ENCODE data around the gene SYT17.

The SYT17 gene

DNA sequence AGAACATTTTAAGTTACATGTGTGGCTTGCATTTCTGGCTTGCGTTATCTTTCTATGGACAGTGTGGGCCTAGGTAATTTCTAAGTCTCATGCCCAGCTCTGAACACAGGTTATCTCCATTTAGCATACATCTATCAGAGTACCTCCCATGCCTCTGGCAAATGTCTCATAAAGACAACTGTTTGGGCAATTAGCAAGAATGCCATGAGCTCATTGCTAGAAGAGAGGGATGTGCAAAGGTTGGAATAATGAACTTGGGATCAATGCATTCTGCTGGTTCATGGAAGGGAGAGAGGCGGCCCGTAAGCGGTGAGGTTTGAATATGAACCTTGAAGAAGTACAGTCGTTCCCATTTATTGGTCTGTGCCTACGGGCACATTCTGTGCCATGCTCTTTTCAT is 14.4 kb downstream of the SYT17 start:
- no peak for TF ChIP-seq ZBTB7A (IDR thresholded peaks at IDR 0.05; ENCODE audit: low read depth)
- TF ChIP-seq RAD21 (IDR thresholded peaks at IDR 0.05; ENCODE audit: low read depth), result no peak
- no peak for TF ChIP-seq TAF1 (IDR thresholded peaks at IDR 0.05; ENCODE audit: low read depth)
- no peak for TF ChIP-seq NFIC (IDR thresholded peaks at IDR 0.05)
- TF ChIP-seq TCF12 (IDR thresholded peaks at IDR 0.05; ENCODE audit: low read depth), result no peak
- TF ChIP-seq CEBPB (IDR thresholded peaks at IDR 0.05), result no peak
- TF ChIP-seq EGR1 (IDR thresholded peaks at IDR 0.05), result no peak
- no peak for TF ChIP-seq YY1 (IDR thresholded peaks at IDR 0.05; ENCODE audit: low read depth)
- no peak for TF ChIP-seq EP300 (IDR thresholded peaks at IDR 0.05; ENCODE audit: borderline replicate concordance)
- TF ChIP-seq CREB1 (IDR thresholded peaks at IDR 0.05; ENCODE audit: low read depth), result no peak

DNA sequence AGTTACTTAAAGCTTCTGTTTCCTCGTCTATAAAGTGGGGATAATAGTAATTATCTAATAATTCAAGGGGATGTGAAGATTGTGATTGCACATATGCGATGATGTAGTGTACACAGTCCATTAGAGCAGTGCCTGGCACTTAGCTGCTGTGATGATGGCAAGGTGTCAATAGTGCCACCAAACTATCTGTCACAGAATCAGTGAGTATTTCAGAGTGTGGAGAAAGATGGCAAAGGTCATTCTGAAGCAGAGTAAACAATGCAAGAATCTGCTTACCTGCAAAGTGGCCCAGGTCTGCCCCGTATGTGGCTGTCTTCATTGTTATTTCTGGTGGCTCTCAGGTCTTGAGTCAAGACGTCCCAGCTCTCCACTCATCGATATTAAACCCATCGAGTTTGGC is 15.1 kb downstream of the SYT17 start:
- TF ChIP-seq YY1 (IDR thresholded peaks at IDR 0.05; ENCODE audit: low read depth) (no peak), EGR1 (IDR thresholded peaks at IDR 0.05) (no peak), RAD21 (IDR thresholded peaks at IDR 0.05; ENCODE audit: low read depth) (no peak), ZBTB7A (IDR thresholded peaks at IDR 0.05; ENCODE audit: low read depth) (no peak), CEBPB (IDR thresholded peaks at IDR 0.05) (no peak), TAF1 (IDR thresholded peaks at IDR 0.05; ENCODE audit: low read depth) (no peak)
- TF ChIP-seq, protein P1, sequence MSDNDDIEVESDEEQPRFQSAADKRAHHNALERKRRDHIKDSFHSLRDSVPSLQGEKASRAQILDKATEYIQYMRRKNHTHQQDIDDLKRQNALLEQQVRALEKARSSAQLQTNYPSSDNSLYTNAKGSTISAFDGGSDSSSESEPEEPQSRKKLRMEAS (IDR thresholded peaks at IDR 0.05), result no peak
- TF ChIP-seq, protein P2, sequence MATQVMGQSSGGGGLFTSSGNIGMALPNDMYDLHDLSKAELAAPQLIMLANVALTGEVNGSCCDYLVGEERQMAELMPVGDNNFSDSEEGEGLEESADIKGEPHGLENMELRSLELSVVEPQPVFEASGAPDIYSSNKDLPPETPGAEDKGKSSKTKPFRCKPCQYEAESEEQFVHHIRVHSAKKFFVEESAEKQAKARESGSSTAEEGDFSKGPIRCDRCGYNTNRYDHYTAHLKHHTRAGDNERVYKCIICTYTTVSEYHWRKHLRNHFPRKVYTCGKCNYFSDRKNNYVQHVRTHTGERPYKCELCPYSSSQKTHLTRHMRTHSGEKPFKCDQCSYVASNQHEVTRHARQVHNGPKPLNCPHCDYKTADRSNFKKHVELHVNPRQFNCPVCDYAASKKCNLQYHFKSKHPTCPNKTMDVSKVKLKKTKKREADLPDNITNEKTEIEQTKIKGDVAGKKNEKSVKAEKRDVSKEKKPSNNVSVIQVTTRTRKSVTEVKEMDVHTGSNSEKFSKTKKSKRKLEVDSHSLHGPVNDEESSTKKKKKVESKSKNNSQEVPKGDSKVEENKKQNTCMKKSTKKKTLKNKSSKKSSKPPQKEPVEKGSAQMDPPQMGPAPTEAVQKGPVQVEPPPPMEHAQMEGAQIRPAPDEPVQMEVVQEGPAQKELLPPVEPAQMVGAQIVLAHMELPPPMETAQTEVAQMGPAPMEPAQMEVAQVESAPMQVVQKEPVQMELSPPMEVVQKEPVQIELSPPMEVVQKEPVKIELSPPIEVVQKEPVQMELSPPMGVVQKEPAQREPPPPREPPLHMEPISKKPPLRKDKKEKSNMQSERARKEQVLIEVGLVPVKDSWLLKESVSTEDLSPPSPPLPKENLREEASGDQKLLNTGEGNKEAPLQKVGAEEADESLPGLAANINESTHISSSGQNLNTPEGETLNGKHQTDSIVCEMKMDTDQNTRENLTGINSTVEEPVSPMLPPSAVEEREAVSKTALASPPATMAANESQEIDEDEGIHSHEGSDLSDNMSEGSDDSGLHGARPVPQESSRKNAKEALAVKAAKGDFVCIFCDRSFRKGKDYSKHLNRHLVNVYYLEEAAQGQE (IDR thresholded peaks at IDR 0.05; ENCODE audit: low read depth), result no peak

DNA sequence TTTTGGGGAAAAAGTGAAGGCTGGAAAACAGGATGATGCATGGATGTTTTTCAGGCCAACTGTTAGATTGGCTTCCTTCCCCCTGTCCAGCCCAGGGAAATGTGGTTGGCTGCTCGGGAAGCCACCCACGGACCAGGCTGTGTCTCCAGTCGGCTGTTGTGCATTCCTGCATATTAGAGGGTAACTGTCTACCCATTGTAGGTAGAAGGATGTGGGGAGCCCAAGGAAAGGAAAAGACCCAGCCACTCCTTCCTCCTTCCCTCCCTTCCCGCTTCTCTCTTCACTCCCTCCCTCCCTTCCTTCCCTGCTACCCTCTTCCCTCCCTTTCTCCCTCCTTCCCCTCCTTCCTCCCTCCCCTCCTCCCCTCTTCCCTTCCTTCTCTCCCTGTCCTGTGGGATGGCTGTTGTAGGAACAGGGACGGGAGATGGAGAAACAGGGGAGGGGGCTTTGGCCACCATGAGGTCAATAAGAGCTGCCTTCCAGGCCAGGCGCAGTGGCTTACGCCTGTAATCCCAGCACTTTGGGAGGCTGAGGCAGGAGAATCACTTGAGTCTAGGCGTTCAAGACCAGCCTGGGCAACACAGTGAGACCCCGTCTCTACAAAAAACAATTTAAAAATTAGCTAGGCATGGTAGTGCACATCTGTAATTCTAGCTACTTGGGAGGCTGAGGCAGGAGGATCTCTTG is 16.9 kb downstream of the SYT17 start:
- TF ChIP-seq FOXM1 (IDR thresholded peaks at IDR 0.05; ENCODE audit: borderline replicate concordance, low read depth), result no peak
- no peak for TF ChIP-seq TAF1 (IDR thresholded peaks at IDR 0.05; ENCODE audit: low read depth)
- TF ChIP-seq RAD21 (IDR thresholded peaks at IDR 0.05; ENCODE audit: low read depth), result no peak
- no peak for TF ChIP-seq YY1 (IDR thresholded peaks at IDR 0.05; ENCODE audit: low read depth)
- no peak for TF ChIP-seq ZBTB7A (IDR thresholded peaks at IDR 0.05; ENCODE audit: low read depth)
- TF ChIP-seq, protein P3, sequence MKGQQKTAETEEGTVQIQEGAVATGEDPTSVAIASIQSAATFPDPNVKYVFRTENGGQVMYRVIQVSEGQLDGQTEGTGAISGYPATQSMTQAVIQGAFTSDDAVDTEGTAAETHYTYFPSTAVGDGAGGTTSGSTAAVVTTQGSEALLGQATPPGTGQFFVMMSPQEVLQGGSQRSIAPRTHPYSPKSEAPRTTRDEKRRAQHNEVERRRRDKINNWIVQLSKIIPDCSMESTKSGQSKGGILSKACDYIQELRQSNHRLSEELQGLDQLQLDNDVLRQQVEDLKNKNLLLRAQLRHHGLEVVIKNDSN (IDR thresholded peaks at IDR 0.05), result no peak
- TF ChIP-seq, protein P1 (IDR thresholded peaks at IDR 0.05), result no peak
- TF ChIP-seq CEBPB (IDR thresholded peaks at IDR 0.05), result no peak
- no peak for TF ChIP-seq EGR1 (IDR thresholded peaks at IDR 0.05)

DNA sequence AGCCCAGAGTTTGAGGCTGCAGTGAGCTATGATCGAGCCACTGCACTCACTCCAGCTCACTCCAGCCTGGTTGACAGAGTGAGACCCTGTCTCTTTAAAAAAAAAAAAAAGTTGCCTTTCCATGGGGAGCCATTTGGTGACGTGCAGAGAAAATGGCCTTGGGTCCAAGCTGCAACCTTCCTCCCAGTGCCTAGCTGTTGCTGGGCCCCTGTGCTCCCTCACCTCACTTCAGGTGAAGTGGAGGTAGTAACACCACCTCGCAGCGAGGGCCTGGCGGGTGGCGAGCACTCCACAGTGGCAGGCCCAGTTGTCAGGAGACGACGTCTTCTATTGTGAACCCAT is 17.4 kb downstream of the SYT17 start:
- TF ChIP-seq, protein P1 (IDR thresholded peaks at IDR 0.05), result no peak
- no peak for TF ChIP-seq EGR1 (IDR thresholded peaks at IDR 0.05)
- no peak for TF ChIP-seq RAD21 (IDR thresholded peaks at IDR 0.05; ENCODE audit: low read depth)

DNA sequence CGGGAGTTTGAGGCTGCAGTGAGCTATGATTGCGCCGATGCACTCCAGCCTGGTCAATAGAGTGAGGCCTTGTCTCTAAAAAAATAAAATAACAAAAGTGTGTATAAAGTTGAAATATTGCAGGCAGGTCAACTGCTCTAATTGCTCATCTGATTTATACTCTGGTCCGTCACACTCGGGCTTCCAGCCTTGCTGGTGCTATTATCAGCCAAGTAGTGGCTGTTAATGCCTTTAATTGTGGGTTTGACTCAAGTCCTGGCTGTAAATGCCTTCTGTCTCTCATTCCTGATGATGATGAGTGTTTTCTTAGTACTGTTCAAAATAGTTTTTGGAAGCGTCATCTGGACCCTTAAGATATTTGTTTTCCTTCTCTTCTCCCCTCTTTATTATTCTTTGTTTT is 18.4 kb downstream of the SYT17 start:
- TF ChIP-seq, protein P2 (IDR thresholded peaks at IDR 0.05; ENCODE audit: low read depth), result no peak
- TF ChIP-seq RAD21 (IDR thresholded peaks at IDR 0.05; ENCODE audit: low read depth) (no peak), NFIC (IDR thresholded peaks at IDR 0.05) (no peak), TEAD4 (IDR thresholded peaks at IDR 0.05) (no peak), YY1 (IDR thresholded peaks at IDR 0.05; ENCODE audit: low read depth) (no peak)
- TF ChIP-seq, protein P3 (IDR thresholded peaks at IDR 0.05), result no peak

DNA sequence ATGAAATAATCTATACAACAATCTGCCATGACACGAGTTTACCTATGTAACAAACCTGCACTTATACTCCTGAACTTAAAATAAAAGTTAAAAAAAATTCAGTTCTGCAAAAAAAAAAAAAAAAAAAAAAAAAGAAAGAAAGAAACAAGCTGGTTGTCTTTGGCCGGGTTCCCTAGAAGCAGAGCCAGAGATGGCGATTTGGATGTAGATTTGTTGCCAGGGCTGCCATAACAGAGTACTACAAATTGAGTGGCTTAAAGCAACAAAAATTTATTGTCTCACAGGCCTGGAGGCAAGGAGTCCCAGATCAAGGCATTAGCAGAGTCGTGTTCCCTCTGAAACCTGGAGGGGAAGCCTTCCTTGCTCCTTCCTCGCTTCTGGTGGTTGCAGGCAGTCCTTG is 20.4 kb downstream of the SYT17 start:
- TF ChIP-seq TAF1 (IDR thresholded peaks at IDR 0.05; ENCODE audit: low read depth) (no peak), TCF12 (IDR thresholded peaks at IDR 0.05; ENCODE audit: low read depth) (no peak), EP300 (IDR thresholded peaks at IDR 0.05; ENCODE audit: borderline replicate concordance) (no peak), YY1 (IDR thresholded peaks at IDR 0.05; ENCODE audit: low read depth) (no peak), RAD21 (IDR thresholded peaks at IDR 0.05; ENCODE audit: low read depth) (no peak), CEBPB (IDR thresholded peaks at IDR 0.05) (no peak), FOXM1 (IDR thresholded peaks at IDR 0.05; ENCODE audit: borderline replicate concordance, low read depth) (no peak), ZBTB7A (IDR thresholded peaks at IDR 0.05; ENCODE audit: low read depth) (no peak)
- TF ChIP-seq, protein P2 (IDR thresholded peaks at IDR 0.05; ENCODE audit: low read depth), result no peak
- TF ChIP-seq, protein P3 (IDR thresholded peaks at IDR 0.05), result no peak
- TF ChIP-seq, protein P1 (IDR thresholded peaks at IDR 0.05), result no peak
